ENCODE measurements around the gene MREG. TPM values are rescaled to one million over a fixed set of nuclear protein-coding genes. Genes with fewer than 3 reads are reported as not detected.
A peak's percentile ranks its signal among the peaks of the same experiment; 100 is the strongest.

Gene MREG
- total RNA-seq, 4 donors from 2014 or later = 31.7 to 41.0 (median 35.5) TPM

GRCh38 chr2:215920244-215921100 lies 92.9 kb downstream of the MREG start:
- peak; percentile 63 to 87 for DNase-seq (ENCODE audit: low spot score in 2 of 2)
- WGBS, 2 donors = 33% methylated on average over 8 of the region's 8 CpGs
- intact Hi-C loops (cut with DNase I; ENCODE audit: low total_unique reads) = no loop called here
- TF ChIP-seq POLR2A (IDR thresholded peaks at IDR 0.05) (no peak), CTCF (IDR thresholded peaks at IDR 0.05) (peak in 1 of 3 donors; percentile 20)
- H3K4me3 ChIP-seq (ENCODE audit: low read depth, poor library complexity, severe bottlenecking) = no peak overlapping the region

GRCh38 chr2:215919624-215920243 lies 93.6 kb downstream of the MREG start:
- intact Hi-C loops (cut with DNase I; ENCODE audit: low total_unique reads) = loop anchor here (10.0 kb wide), 1 partner anchor 455 kb away; no protein-coding TSS in a partner anchor
- no peak overlapping the region for H3K4me3 ChIP-seq (ENCODE audit: low read depth, poor library complexity, severe bottlenecking)
- no peak for DNase-seq (ENCODE audit: low spot score in 2 of 2)
- WGBS, 2 donors = 67 to 72% methylated on average over 8 of the region's 8 CpGs
- TF ChIP-seq CTCF (IDR thresholded peaks at IDR 0.05) = no peak
- TF ChIP-seq POLR2A (IDR thresholded peaks at IDR 0.05) = no peak

GRCh38 chr2:215918901-215919599 lies 94.3 kb downstream of the MREG start:
- intact Hi-C loops (cut with DNase I; ENCODE audit: low total_unique reads) = loop anchor here (10.0 kb wide), 1 partner anchor 454 kb away; no protein-coding TSS in a partner anchor
- 67 to 68% methylated on average over 3 of the region's 3 CpGs for WGBS, 2 donors
- no peak for DNase-seq (ENCODE audit: low spot score in 2 of 2)
- no peak overlapping the region for H3K4me3 ChIP-seq (ENCODE audit: low read depth, poor library complexity, severe bottlenecking)
- no peak for TF ChIP-seq POLR2A (IDR thresholded peaks at IDR 0.05)
- no peak for TF ChIP-seq CTCF (IDR thresholded peaks at IDR 0.05)

GRCh38 chr2:215917953-215918620 lies 95.3 kb downstream of the MREG start:
- 41 to 44% methylated on average over 3 of the region's 3 CpGs for WGBS, 2 donors
- intact Hi-C loops (cut with DNase I; ENCODE audit: low total_unique reads) = loop anchor here (10.0 kb wide), 1 partner anchor 453 kb away; no protein-coding TSS in a partner anchor
- TF ChIP-seq POLR2A (IDR thresholded peaks at IDR 0.05) (no peak), CTCF (IDR thresholded peaks at IDR 0.05) (no peak)
- no peak overlapping the region for H3K4me3 ChIP-seq (ENCODE audit: low read depth, poor library complexity, severe bottlenecking)
- no peak for DNase-seq (ENCODE audit: low spot score in 2 of 2)

- 80 to 81% methylated on average over 5 of the region's 5 CpGs for WGBS, 2 donors
- DNase-seq (ENCODE audit: low spot score in 2 of 2) = no peak
- H3K4me3 ChIP-seq (ENCODE audit: low read depth, poor library complexity, severe bottlenecking) = no peak overlapping the region
- no peak for TF ChIP-seq POLR2A (IDR thresholded peaks at IDR 0.05)
- TF ChIP-seq CTCF (IDR thresholded peaks at IDR 0.05) = no peak
- intact Hi-C loops (cut with DNase I; ENCODE audit: low total_unique reads) = loop anchor here (10.0 kb wide), 1 partner anchor 451 kb away; no protein-coding TSS in a partner anchor
Observed at GRCh38 chr2:215915441-215915840, 97.9 kb downstream of the MREG start.

Data from lower leg skin (tissue), 4 donors.